WERI-Rb-1 (cell line): ENCODE results near the gene SHISA6.

Experiments
- DNase-seq: peaks from one replicate; pipeline ENCODE4 v3.0.0-alpha.2; 2020
- H3K27ac ChIP-seq: fragments of 250-450 bp; sonication (Bioruptor Pico); 2 replicates; pipeline ENCODE4 v1.5.1; 2020; ENCODE audit warnings: mild to moderate bottlenecking, moderate library complexity
- H3K27me3 ChIP-seq: fragments of 250-450 bp; sonication (Bioruptor Pico); 2 replicates; pipeline ENCODE4 v1.5.1; 2021; ENCODE audit warnings: mild to moderate bottlenecking, low read depth, moderate library complexity; ENCODE audit not compliant: insufficient read depth, severe bottlenecking
- H3K36me3 ChIP-seq: fragments of 250-450 bp; sonication (Bioruptor Pico); 2 replicates; pipeline ENCODE4 v1.5.1; 2020; ENCODE audit warnings: mild to moderate bottlenecking, moderate library complexity
- H3K4me3 ChIP-seq: 2 replicates; pipeline ENCODE4 v1.5.1; 2011; ENCODE audit warnings: low read depth, mild to moderate bottlenecking, control low read depth, low read length
- H3K9me3 ChIP-seq: fragments of 250-450 bp; sonication (Bioruptor Pico); 2 replicates; pipeline ENCODE4 v1.5.1; 2021; ENCODE audit warnings: mild to moderate bottlenecking, moderate library complexity; ENCODE audit not compliant: severe bottlenecking
- TF ChIP-seq, protein P1 (sequence below): IDR thresholded peaks from 2 replicates; pipeline ENCODE4 v1.5.1; 2011; ENCODE audit warnings: low read depth, mild to moderate bottlenecking, control low read depth, inconsistent platforms, low read length

SHISA6 gene

DNA sequence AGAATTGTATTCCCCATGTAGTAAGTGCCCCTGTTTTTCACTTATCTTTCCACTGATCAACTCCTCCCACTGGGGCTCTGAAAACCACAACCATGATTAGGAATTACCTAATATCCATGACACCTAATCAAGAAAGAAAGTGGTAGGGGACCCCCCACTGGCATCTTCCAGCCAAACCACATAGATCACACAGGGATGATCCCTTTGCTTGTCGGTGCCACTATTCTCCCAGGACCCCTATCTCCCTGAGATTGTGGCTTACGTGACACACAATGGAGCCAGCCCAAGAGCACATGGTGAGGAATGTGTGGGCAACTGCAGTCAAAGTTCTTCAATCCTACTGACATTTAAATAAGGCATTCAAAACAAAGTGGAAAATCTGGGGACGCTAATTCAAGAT is 339.7 kb downstream of the SHISA6 start:
- H3K4me3 ChIP-seq = no peak overlapping the region
- no peak for DNase-seq

DNA sequence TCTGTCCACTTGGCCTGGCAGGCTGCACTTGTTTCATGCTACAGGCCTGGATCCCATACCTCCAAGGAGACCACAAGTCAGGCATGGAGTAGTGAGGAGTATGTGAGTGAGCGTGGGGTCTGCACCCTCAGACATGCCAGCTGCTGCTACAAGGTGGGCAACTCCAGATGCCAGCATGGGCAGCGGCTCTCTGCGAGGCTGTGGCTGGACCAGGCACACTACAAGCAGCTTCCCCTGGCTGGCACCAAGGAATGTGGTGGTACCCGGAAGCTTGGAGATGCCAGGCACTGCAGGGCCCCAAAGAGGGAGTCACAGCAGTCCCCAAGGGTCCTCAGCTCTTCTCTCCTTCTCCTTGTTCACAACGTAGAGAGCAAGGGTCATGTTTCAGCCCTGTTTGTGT is 341.2 kb downstream of the SHISA6 start:
- H3K9me3 ChIP-seq = no peaks in the 10 kb centered on the region
- H3K27me3 ChIP-seq = no peaks in the 10 kb centered on the region
- H3K36me3 ChIP-seq = no peaks in the 10 kb centered on the region
- no peak for DNase-seq
- H3K27ac ChIP-seq = no peak overlapping the region
- TF ChIP-seq, protein P1, sequence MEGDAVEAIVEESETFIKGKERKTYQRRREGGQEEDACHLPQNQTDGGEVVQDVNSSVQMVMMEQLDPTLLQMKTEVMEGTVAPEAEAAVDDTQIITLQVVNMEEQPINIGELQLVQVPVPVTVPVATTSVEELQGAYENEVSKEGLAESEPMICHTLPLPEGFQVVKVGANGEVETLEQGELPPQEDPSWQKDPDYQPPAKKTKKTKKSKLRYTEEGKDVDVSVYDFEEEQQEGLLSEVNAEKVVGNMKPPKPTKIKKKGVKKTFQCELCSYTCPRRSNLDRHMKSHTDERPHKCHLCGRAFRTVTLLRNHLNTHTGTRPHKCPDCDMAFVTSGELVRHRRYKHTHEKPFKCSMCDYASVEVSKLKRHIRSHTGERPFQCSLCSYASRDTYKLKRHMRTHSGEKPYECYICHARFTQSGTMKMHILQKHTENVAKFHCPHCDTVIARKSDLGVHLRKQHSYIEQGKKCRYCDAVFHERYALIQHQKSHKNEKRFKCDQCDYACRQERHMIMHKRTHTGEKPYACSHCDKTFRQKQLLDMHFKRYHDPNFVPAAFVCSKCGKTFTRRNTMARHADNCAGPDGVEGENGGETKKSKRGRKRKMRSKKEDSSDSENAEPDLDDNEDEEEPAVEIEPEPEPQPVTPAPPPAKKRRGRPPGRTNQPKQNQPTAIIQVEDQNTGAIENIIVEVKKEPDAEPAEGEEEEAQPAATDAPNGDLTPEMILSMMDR = no peak
- no peak overlapping the region for H3K4me3 ChIP-seq

More for the DNA sequence above, 339.7 kb downstream of the SHISA6 start:
- Histone ChIP-seq H3K36me3 (no peaks in the 10 kb centered on the region), H3K27me3 (no peaks in the 10 kb centered on the region), H3K27ac (no peak overlapping the region), H3K9me3 (no peaks in the 10 kb centered on the region)
- TF ChIP-seq, protein P1 = no peak

DNA sequence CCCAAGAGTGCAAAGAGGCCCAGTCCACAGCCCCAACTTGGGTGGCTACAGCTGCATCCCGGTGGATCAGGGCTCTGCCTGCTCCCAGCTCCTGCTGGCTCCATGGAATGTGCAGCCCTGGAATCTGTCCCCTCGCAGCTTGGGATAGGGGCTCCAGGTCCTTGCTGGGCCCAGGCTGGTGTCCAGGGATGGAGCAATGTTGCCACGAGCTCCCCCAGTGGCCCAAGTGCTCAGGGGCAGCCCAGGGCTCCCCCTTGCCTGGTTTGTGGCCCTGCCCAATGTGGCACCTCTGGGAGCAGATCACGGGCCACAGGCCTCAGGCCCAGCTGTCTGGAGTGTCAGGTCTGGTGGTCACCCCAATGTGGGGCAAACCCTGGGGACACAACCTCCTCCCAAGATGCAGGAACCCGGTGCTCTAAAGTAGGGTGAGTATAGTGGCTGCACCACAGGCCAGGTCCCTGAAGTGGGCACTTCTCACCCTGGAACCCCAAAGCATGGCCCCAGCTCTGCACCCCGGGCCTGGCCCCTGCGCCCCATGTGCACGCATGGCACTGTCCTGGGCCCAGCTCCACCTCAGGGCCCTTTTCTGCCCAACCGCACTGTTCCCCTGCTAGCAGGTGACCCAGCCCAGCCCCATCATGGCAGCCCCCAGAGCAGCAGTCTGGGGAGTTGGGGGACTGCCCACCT is 342.4 kb downstream of the SHISA6 start:
- TF ChIP-seq, protein P1 = no peak
- Histone ChIP-seq H3K9me3 (no peaks in the 10 kb centered on the region), H3K27me3 (no peaks in the 10 kb centered on the region), H3K4me3 (no peak overlapping the region), H3K27ac (no peak overlapping the region), H3K36me3 (no peaks in the 10 kb centered on the region)
- no peak for DNase-seq

DNA sequence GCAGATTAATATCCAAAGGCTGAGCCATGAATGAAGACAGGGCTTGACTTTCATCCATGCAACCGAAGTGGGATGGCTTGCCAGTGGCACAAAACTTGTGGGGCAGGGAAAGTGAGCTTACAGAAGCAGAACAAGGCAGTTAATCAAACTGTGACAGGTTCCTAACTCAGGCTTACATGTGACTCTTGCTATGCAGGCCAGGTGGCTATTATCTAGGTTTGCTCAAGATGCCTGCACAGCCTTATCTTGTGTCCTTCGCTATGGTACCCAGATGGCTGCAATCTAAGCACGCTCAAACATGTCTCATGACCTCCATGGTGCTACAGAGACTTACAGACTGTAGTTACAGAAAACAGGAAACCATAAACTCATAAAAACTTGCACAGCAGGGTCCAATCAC is 348.7 kb downstream of the SHISA6 start:
- Histone ChIP-seq H3K4me3 (no peak overlapping the region), H3K27ac (no peak overlapping the region), H3K36me3 (no peaks in the 10 kb centered on the region), H3K27me3 (no peaks in the 10 kb centered on the region), H3K9me3 (no peaks in the 10 kb centered on the region)
- TF ChIP-seq, protein P1 = no peak
- DNase-seq = no peak

DNA sequence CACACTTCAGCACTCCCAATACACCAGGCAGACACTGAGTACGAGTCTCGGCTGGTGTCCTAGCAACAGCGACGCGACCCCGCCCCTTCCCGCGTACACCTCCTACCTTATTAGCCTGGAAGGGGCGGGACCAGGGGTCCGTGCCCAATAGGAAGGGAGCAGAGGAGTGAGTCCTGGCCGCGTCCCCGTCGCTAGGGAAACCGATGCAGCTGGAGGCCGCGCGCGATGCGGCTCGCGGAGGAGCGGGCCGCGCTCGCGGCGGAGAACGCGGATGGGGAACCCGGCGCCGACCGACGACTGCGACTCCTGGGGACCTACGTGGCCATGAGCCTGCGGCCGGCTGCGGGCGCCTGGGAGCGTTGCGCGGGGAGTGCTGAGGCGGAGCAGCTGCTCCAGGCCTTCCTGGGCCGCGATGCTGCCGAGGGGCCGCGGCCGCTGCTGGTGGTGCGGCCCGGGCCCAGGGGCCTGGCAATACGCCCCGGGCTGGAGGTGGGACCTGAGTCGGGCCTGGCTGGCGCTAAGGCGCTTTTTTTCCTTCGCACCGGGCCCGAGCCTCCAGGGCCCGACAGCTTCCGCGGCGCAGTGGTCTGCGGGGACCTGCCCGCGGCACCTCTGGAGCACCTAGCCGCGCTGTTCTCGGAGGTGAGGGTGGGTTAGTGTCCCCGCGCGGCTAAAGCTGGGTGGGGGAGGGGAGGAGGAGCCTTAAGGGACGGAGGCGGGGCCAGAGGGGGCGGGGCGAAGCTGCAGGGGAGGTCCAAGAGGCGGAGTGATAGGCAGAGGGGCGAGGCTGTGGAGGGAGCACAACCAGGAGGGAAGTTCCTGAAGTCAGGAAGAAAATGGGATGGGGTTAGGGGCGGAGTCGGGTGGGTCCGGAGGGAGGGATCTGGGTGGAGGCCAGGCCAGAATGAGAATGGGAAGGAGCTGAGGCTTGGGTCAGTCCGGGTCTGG is 357.5 kb downstream of the SHISA6 start, which contains the start of gene DNAH9:
TSS of gene DNAH9 (plus strand) at position 197 of the 948 bp plus-strand sequence. CDS start at position 226, 29 bp downstream.
- Histone ChIP-seq H3K9me3 (no peaks in the 10 kb centered on the region), H3K4me3 (peak within 1 kb of the TSS; percentile 56), H3K27ac (peak within 1 kb of the TSS; percentile 46), H3K27me3 (no peaks in the 10 kb centered on the region), H3K36me3 (no peaks in the 10 kb centered on the region)
- peak; percentile 98 for DNase-seq
- TF ChIP-seq, protein P1 = no peak
